K562 (cell line): ENCODE measurements around the gene B4GALT1. TPM values are rescaled to one million over a fixed set of nuclear protein-coding genes. Genes with fewer than 3 reads are reported as not detected.

Source experiments
- ATAC-seq: fragments of 200-7000 bp; cut with Tn5 transposase; 3 replicates; pipeline ENCODE4 v1.9.1; 2020; ENCODE audit warnings: moderate library complexity
- BruUV-seq: library from RNA; stranded (reverse); fragments of 400-500 nt; replicated peaks from 2 replicates; lab custom pipeline; 2021; lab: Mats Ljungman, UMichigan
- CTCF ChIA-PET: fragments of 300-600 bp; formaldehyde crosslinking; extraction: SDS; loops from one replicate; lab custom pipeline; 2021; ENCODE audit warnings: low intra/inter-chr PET ratio; lab: Yijun Ruan, JAX
- POLR2A ChIA-PET: fragments of 300-600, 350-650 bp; sonication (Branson Sonifier 250); formaldehyde crosslinking; extraction: SDS; loops from one replicate; lab custom pipeline; 2021; ENCODE audit warnings: antibody characterized with exemption, inconsistent platforms; lab: Yijun Ruan, JAX
- DNase-seq, 4 experiments: peaks; one replicate each; pipeline versions ENCODE4 v3.0.0 to v3.0.0-alpha.2; 2011 to 2018; ENCODE audit warnings: low spot score in 3 of 4, mixed read lengths in 3 of 4; ENCODE audit errors: extremely low read depth in 1 of 4
- FAIRE-seq: peaks from 2 replicates; lab custom pipeline; 2011; peaks lifted over from hg19 to GRCh38; lab: Jason Lieb, UNC
- H2AFZ ChIP-seq: 2 replicates; pipeline ENCODE4 v1.6.0; 2011; ENCODE audit warnings: low read depth, low read length, control low read depth, inconsistent platforms
- H3K27ac ChIP-seq: fragments of 200-600 bp; 3 replicates; pipeline ENCODE4 v1.8.0; 2011; ENCODE audit warnings: low read depth, mild to moderate bottlenecking, control low read depth, inconsistent platforms, low read length, moderate library complexity, mixed read lengths; ENCODE audit errors: extremely low read depth
- H3K27me3 ChIP-seq, 2 experiments: fragments of 300-600 bp in 1 of 2; 2 replicates in 1 of 2; 3 replicates in 1 of 2; pipeline versions ENCODE4 v1.6.0 to v1.8.0; 2011; ENCODE audit warnings: inconsistent platforms in 2 of 2, low read length in 2 of 2, mild to moderate bottlenecking in 1 of 2, mixed read lengths in 1 of 2, moderate library complexity in 1 of 2; ENCODE audit not compliant: control insufficient read depth in 2 of 2, insufficient read depth in 2 of 2
- H3K36me3 ChIP-seq: fragments of 300-600 bp; 3 replicates; pipeline ENCODE4 v1.8.0; 2011; ENCODE audit warnings: mild to moderate bottlenecking, low read length, inconsistent platforms; ENCODE audit not compliant: control insufficient read depth, insufficient read depth
- H3K4me1 ChIP-seq, 2 experiments: fragments of 200-600 bp in 1 of 2; replicated peaks in 1 of 2; 2 replicates in 1 of 2; 3 replicates in 1 of 2; pipeline versions ENCODE4 v1.5.1 to v1.8.0; 2011; ENCODE audit warnings: inconsistent platforms in 2 of 2, low read length in 2 of 2, mild to moderate bottlenecking in 1 of 2, mixed read lengths in 1 of 2, moderate library complexity in 1 of 2; ENCODE audit not compliant: control insufficient read depth in 2 of 2, insufficient read depth in 2 of 2
- H3K4me2 ChIP-seq: 2 replicates; pipeline ENCODE4 v1.6.1; 2011; ENCODE audit warnings: low read length, control low read depth, inconsistent platforms, mixed read lengths; ENCODE audit not compliant: insufficient read depth
- H3K4me3 ChIP-seq: fragments of 200-600 bp; sonication (generic), shearing (Covaris generic); 2 replicates; pipeline ENCODE4 v1.5.1; 2016; ENCODE audit warnings: control low read depth, inconsistent platforms
- H3K79me2 ChIP-seq: fragments of 200-600 bp; 3 replicates; pipeline ENCODE4 v1.8.0; 2011; ENCODE audit warnings: low read length, inconsistent platforms; ENCODE audit not compliant: control insufficient read depth, insufficient read depth
- H3K9ac ChIP-seq, 2 experiments: 2 replicates each; pipeline versions ENCODE4 v1.6.0 to v1.6.1; 2011; ENCODE audit warnings: low read depth in 2 of 2, low read length in 2 of 2, control low read depth in 1 of 2, inconsistent platforms in 1 of 2, mild to moderate bottlenecking in 1 of 2, mixed read lengths in 1 of 2; ENCODE audit not compliant: insufficient read depth in 1 of 2
- H3K9me1 ChIP-seq: one replicate; pipeline ENCODE4 v1.6.0; 2011; ENCODE audit warnings: inconsistent platforms, mild to moderate bottlenecking, low read length, moderate library complexity; ENCODE audit not compliant: control insufficient read depth, insufficient read depth
- H3K9me3 ChIP-seq: replicated peaks from 2 replicates; pipeline ENCODE4 v1.5.1; 2011; ENCODE audit warnings: low read depth, low read length, inconsistent platforms; ENCODE audit not compliant: control insufficient read depth, insufficient read depth
- H4K20me1 ChIP-seq: replicated peaks from 2 replicates; pipeline ENCODE4 v1.6.1; 2011; ENCODE audit warnings: low read length, inconsistent platforms, mixed read lengths; ENCODE audit not compliant: control insufficient read depth, insufficient read depth
- ETV6 ChIP-seq, 3 experiments: fragments of 150-350 bp in 1 of 3; sonication (generic) in 1 of 3; formaldehyde crosslinking in 1 of 3; IDR thresholded peaks; 2 replicates each; pipeline versions ENCODE4 v1.6.1 to v1.8.0; 2014 to 2022; ENCODE audit warnings: borderline replicate concordance in 2 of 3, low read depth in 2 of 3, antibody characterized with exemption in 1 of 3, low read length in 1 of 3, mild to moderate bottlenecking in 1 of 3, missing genetic modification reagents in 1 of 3
- KAT7 ChIP-seq: sonication (generic); formaldehyde crosslinking; IDR thresholded peaks from 2 replicates; pipeline ENCODE4 v1.8.0; 2022; ENCODE audit warnings: missing genetic modification reagents, mild to moderate bottlenecking, borderline replicate concordance
- WGBS: fragments of 100-300 bp; shearing (Covaris generic); methylation state at CpG from one replicate; pipeline ENCODE4 v1.1.6; 2016; ENCODE audit warnings: low coverage, mixed read lengths; ENCODE audit not compliant: insufficient coverage; ENCODE audit errors: missing lambda C conversion rate; 5-methylcytosine and 5-hydroxymethylcytosine counted together
- in situ Hi-C: fragments of 300-500 bp; cut with MboI; formaldehyde crosslinking; loops from 4 replicates; pipeline ENCODE4 v1.15.0; 2018; ENCODE audit warnings: inconsistent platforms, mixed read lengths
- intact Hi-C: fragments of 100-400 bp; cut with micrococcal nuclease; formaldehyde crosslinking; loops from 2 replicates; pipeline ENCODE4 v1.14.2; 2022
- polyA plus RNA-seq, 8 experiments: library from polyadenylated mRNA; depleted of rRNA in 4 of 8; stranded (reverse) in 5 of 8; unstranded in 3 of 8; fragments of >200 nt; fragmentation: Nextera tagmentation in 2 of 8; fragmentation: Illumina TruSeq in 1 of 8; extraction: Ambion mirVana in 2 of 8; extraction: Trizol in 1 of 8; gene quantifications; 2 replicates each; pipeline versions ENCODE4 v1.2.1 to v1.2.3, GENCODE V29; 2011 to 2014; ENCODE audit warnings: inconsistent platforms in 1 of 8, missing spikeins in 1 of 8
- total RNA-seq, 7 experiments: library from RNA; depleted of rRNA in 6 of 7; stranded (reverse); fragments of >200 nt in 6 of 7; fragmentation: Illumina TruSeq in 2 of 7; extraction: Trizol in 2 of 7; gene quantifications; 2 replicates each; pipeline versions ENCODE4 v1.2.1 to v1.2.3, GENCODE V29; 2011 to 2021; ENCODE audit warnings: low replicate concordance in 1 of 7
- TF ChIP-seq, protein P1 (sequence below), 2 experiments: fragments of 450-650 bp in 1 of 2; IDR thresholded peaks; 2 replicates each; pipeline ENCODE4 v1.6.1; 2011 to 2017; ENCODE audit warnings: low read depth in 2 of 2, antibody characterized with exemption in 1 of 2, borderline replicate concordance in 1 of 2, low read length in 1 of 2, mild to moderate bottlenecking in 1 of 2, mixed read lengths in 1 of 2; ENCODE audit not compliant: control insufficient read depth in 1 of 2

The B4GALT1 gene
- total and polyA plus RNA-seq, 9 of the 15 experiments (the other 6 are each of a cell fraction or from before 2014, with no cell fraction given) = 4.1 to 26.8 (median 7.1) TPM

DNA sequence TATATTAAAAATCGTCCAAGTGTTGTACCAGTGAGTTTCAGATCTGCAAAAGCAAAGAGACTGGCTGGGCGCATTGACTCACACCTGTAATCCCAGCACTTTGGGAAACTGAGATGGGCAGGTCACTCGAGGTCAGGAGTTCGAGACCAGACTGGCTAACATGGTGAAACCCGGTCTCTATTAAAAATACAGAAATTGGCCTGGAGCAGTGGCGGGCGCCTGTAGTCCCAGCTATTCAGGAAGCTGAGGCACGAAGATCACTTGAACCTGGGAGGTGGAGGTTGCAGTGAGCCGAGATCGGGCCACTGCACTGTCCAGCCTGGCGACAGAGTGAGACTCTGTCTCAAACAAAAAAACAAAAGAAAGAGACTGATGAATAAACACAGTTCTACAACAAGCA is 18.3 kb upstream of the B4GALT1 start:
- in situ Hi-C loops = no loop called here
- Histone ChIP-seq H3K9ac (no peak overlapping the region), H3K27me3 (no peaks in the 10 kb centered on the region), H3K36me3 (no peaks in the 10 kb centered on the region), H3K4me2 (0 out of 2 replicates have a peak overlapping the region, but pooled peaks have one; percentile 43), H4K20me1 (no peaks in the 10 kb centered on the region), H3K4me1 (peaks cover 10 to 21% of the 10 kb centered on the region in 2 experiments; a peak in 3 of 5 replicates), H3K79me2 (no peaks in the 10 kb centered on the region), H3K27ac (no peak overlapping the region), H3K9me3 (no peaks in the 10 kb centered on the region), H3K9me1 (no peaks in the 10 kb centered on the region), H3K4me3 (no peak overlapping the region), H2AFZ (peak overlapping the region; percentile 59)
- intact Hi-C loops = no loop called here
- no peak for DNase-seq
- no peak for FAIRE-seq
- 59% methylated on average over 9 of the region's 11 CpGs for WGBS
- BruUV-seq = no TSS peak
- ChIA-PET POLR2A (interaction anchor here (1.0 kb wide), 1 partner anchor 34 kb away, joined by 4 read pairs; no protein-coding TSS in a partner anchor), CTCF (no interaction called here)
- TF ChIP-seq ETV6 (IDR thresholded peaks at IDR 0.05; ENCODE audit: borderline replicate concordance in 1 of 2, low read depth in 2 of 2, low read length in 1 of 2) (no peak), ETV6 (CRISPR knock-in tag; IDR thresholded peaks at IDR 0.05; ENCODE audit: borderline replicate concordance) (no peak), KAT7 (CRISPR knock-in tag) (no peak)
- TF ChIP-seq, protein P1, sequence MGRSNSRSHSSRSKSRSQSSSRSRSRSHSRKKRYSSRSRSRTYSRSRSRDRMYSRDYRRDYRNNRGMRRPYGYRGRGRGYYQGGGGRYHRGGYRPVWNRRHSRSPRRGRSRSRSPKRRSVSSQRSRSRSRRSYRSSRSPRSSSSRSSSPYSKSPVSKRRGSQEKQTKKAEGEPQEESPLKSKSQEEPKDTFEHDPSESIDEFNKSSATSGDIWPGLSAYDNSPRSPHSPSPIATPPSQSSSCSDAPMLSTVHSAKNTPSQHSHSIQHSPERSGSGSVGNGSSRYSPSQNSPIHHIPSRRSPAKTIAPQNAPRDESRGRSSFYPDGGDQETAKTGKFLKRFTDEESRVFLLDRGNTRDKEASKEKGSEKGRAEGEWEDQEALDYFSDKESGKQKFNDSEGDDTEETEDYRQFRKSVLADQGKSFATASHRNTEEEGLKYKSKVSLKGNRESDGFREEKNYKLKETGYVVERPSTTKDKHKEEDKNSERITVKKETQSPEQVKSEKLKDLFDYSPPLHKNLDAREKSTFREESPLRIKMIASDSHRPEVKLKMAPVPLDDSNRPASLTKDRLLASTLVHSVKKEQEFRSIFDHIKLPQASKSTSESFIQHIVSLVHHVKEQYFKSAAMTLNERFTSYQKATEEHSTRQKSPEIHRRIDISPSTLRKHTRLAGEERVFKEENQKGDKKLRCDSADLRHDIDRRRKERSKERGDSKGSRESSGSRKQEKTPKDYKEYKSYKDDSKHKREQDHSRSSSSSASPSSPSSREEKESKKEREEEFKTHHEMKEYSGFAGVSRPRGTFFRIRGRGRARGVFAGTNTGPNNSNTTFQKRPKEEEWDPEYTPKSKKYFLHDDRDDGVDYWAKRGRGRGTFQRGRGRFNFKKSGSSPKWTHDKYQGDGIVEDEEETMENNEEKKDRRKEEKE (IDR thresholded peaks at IDR 0.05; ENCODE audit: borderline replicate concordance in 1 of 2, control insufficient read depth in 1 of 2, low read depth in 2 of 2, low read length in 1 of 2) = no peak
- no peak for ATAC-seq
